Neural cell (in vitro differentiated cells): ENCODE measurements around the gene HAND1. TPM values are rescaled to one million over a fixed set of nuclear protein-coding genes. Genes with fewer than 3 reads are reported as not detected.

Experiments used
- H2AFZ ChIP-seq: fragments of 200-600, 300-800 bp; sonication (generic), shearing (Covaris generic); 2 replicates; pipeline ENCODE4 v1.6.0; 2014; ENCODE audit warnings: low read depth, mild to moderate bottlenecking, antibody characterized with exemption, low read length, moderate library complexity
- H3F3A ChIP-seq: fragments of 200-600 bp; shearing (Covaris generic); 2 replicates; pipeline ENCODE4 v1.6.1; 2016; ENCODE audit warnings: mild to moderate bottlenecking, moderate library complexity, mixed read lengths, antibody characterized with exemption, low read length; ENCODE audit not compliant: insufficient read depth, poor library complexity, severe bottlenecking
- H3K27ac ChIP-seq: fragments of 200-600, 300-800 bp; sonication (generic), shearing (Covaris generic); 2 replicates; pipeline ENCODE4 v1.5.1; 2014; ENCODE audit warnings: mild to moderate bottlenecking, low read length, moderate library complexity
- H3K27me3 ChIP-seq: fragments of 300-800, 200-600 bp; sonication (generic), shearing (Covaris generic); 2 replicates; pipeline ENCODE4 v1.6.0; 2014; ENCODE audit warnings: mild to moderate bottlenecking, low read depth, low read length, moderate library complexity; ENCODE audit not compliant: insufficient read depth
- H3K36me3 ChIP-seq: fragments of 300-800, 200-600 bp; sonication (generic), shearing (Covaris generic); 2 replicates; pipeline ENCODE4 v1.5.1; 2014; ENCODE audit warnings: mild to moderate bottlenecking, antibody characterized with exemption, low read length, moderate library complexity; ENCODE audit not compliant: insufficient read depth
- H3K4me2 ChIP-seq: fragments of 300-800, 200-600 bp; sonication (generic), shearing (Covaris generic); 2 replicates; pipeline ENCODE4 v1.6.0; 2014; ENCODE audit warnings: mild to moderate bottlenecking, low read length
- H3K4me3 ChIP-seq: fragments of 300-800, 200-600 bp; sonication (generic), shearing (Covaris generic); 2 replicates; pipeline ENCODE4 v1.5.1; 2014; ENCODE audit warnings: mild to moderate bottlenecking, low read length, moderate library complexity
- H3K79me2 ChIP-seq: fragments of 200-600 bp; shearing (Covaris generic); replicated peaks from 2 replicates; pipeline ENCODE4 v1.6.0; 2014; ENCODE audit warnings: mild to moderate bottlenecking, low read length, moderate library complexity; ENCODE audit not compliant: insufficient read depth
- H3K9ac ChIP-seq: fragments of 300-800, 200-600 bp; sonication (generic), shearing (Covaris generic); 2 replicates; pipeline ENCODE4 v1.6.1; 2016; ENCODE audit warnings: mild to moderate bottlenecking, low read length, mixed read lengths
- H3K9me2 ChIP-seq: fragments of 200-600 bp; shearing (Covaris generic); 2 replicates; pipeline ENCODE4 v1.6.1; 2016; ENCODE audit warnings: mild to moderate bottlenecking, low read length, mixed read lengths; ENCODE audit not compliant: insufficient read depth
- H3K9me3 ChIP-seq: fragments of 200-600, 300-800 bp; sonication (generic), shearing (Covaris generic); 2 replicates; pipeline ENCODE4 v1.6.1; 2016; ENCODE audit warnings: mild to moderate bottlenecking, mixed run types, low read length, moderate library complexity, mixed read lengths
- H4K20me1 ChIP-seq: fragments of 200-600 bp; shearing (Covaris generic); 2 replicates; pipeline ENCODE4 v1.6.1; 2016; ENCODE audit warnings: mild to moderate bottlenecking, mixed run types; ENCODE audit not compliant: insufficient read depth
- CTCF ChIP-seq: fragments of 450-650 bp; IDR thresholded peaks from 2 replicates; pipeline ENCODE4 v1.5.1; 2014; ENCODE audit warnings: antibody characterized with exemption, mild to moderate bottlenecking, moderate library complexity; ENCODE audit not compliant: poor library complexity, severe bottlenecking
- EP300 ChIP-seq: fragments of 450-650 bp; conservative IDR thresholded peaks from 2 replicates; pipeline ENCODE4 v1.6.1; 2014; ENCODE audit warnings: antibody characterized with exemption, mild to moderate bottlenecking, moderate library complexity; ENCODE audit not compliant: poor library complexity, severe bottlenecking
- EZH2 ChIP-seq: fragments of 200-600, 300-800 bp; shearing (Covaris generic), sonication (generic); IDR thresholded peaks from 2 replicates; pipeline ENCODE4 v1.6.1; 2014; ENCODE audit warnings: antibody characterized with exemption, low read length, borderline replicate concordance, mild to moderate bottlenecking; ENCODE audit not compliant: insufficient read depth, poor library complexity, severe bottlenecking
- MXI1 ChIP-seq: fragments of 450-650 bp; conservative IDR thresholded peaks from 2 replicates; pipeline ENCODE4 v1.6.1; 2014; ENCODE audit warnings: antibody characterized with exemption, mild to moderate bottlenecking; ENCODE audit not compliant: poor library complexity, severe bottlenecking
- POLR2AphosphoS5 ChIP-seq: IDR thresholded peaks from 2 replicates; pipeline ENCODE4 v1.6.1; 2012
- RAD21 ChIP-seq: fragments of 450-650 bp; conservative IDR thresholded peaks from 2 replicates; pipeline ENCODE4 v1.6.1; 2014; ENCODE audit warnings: antibody characterized with exemption, mild to moderate bottlenecking, moderate library complexity
- REST ChIP-seq: IDR thresholded peaks from 2 replicates; pipeline ENCODE4 v1.6.1; 2012; ENCODE audit warnings: borderline replicate concordance
- SMC3 ChIP-seq: fragments of 450-650 bp; conservative IDR thresholded peaks from 2 replicates; pipeline ENCODE4 v1.6.1; 2014; ENCODE audit warnings: antibody characterized with exemption, mild to moderate bottlenecking, moderate library complexity; ENCODE audit not compliant: poor library complexity
- TAF1 ChIP-seq: IDR thresholded peaks from 2 replicates; pipeline ENCODE4 v1.6.1; 2012; ENCODE audit warnings: low read depth
- polyA plus RNA-seq: library from polyadenylated mRNA; depleted of rRNA; stranded (reverse); fragments of >200 nt; gene quantifications from 2 replicates; pipeline ENCODE4 v1.2.3, GENCODE V29; 2014

HAND1 gene
- polyA plus RNA-seq, 1 donor from 2014 or later: not detected

- TF ChIP-seq POLR2AphosphoS5 (no peak), TAF1 (no peak), MXI1 (no peak), EP300 (no peak), RAD21 (no peak), EZH2 (no peak), SMC3 (no peak), CTCF (no peak), REST (no peak)
- Histone ChIP-seq H3K4me2 (no peak overlapping the region), H3K4me3 (no peak overlapping the region), H3K9me3 (no peaks in the 10 kb centered on the region), H3F3A (no peaks in the 10 kb centered on the region), H3K36me3 (no peaks in the 10 kb centered on the region), H3K79me2 (no peaks in the 10 kb centered on the region), H3K9me2 (no peaks in the 10 kb centered on the region), H3K27ac (no peak overlapping the region), H2AFZ (no peak overlapping the region), H3K9ac (no peak overlapping the region), H3K27me3 (no peaks in the 10 kb centered on the region), H4K20me1 (no peaks in the 10 kb centered on the region)
Observed at GRCh38 chr5:154430466-154430865, 47.6 kb downstream of the HAND1 start.

GRCh38 chr5:154429341-154429740 lies 48.7 kb downstream of the HAND1 start:
- Histone ChIP-seq H3K27me3 (no peaks in the 10 kb centered on the region), H3K9ac (no peak overlapping the region), H4K20me1 (no peaks in the 10 kb centered on the region)

More at GRCh38 chr5:154429341-154429740, 48.7 kb downstream of the HAND1 start:
- no peaks in the 10 kb centered on the region for H3K9me3 ChIP-seq
- H3K4me2 ChIP-seq: no peak overlapping the region
- H3F3A ChIP-seq: no peaks in the 10 kb centered on the region
- TF ChIP-seq SMC3 (no peak), EZH2 (no peak), MXI1 (no peak), POLR2AphosphoS5 (no peak), RAD21 (no peak), CTCF (no peak), TAF1 (no peak), EP300 (no peak), REST (no peak)
- H3K79me2 ChIP-seq: no peaks in the 10 kb centered on the region
- no peaks in the 10 kb centered on the region for H3K36me3 ChIP-seq
- H3K4me3 ChIP-seq: no peak overlapping the region
- H3K27ac ChIP-seq: no peak overlapping the region
- H2AFZ ChIP-seq: no peak overlapping the region
- H3K9me2 ChIP-seq: no peaks in the 10 kb centered on the region
